Lower leg skin (tissue), 3 donors: ENCODE results near the gene PNMA8C.

Source experiments
- CTCF ChIP-seq, 3 donors: fragments of 450-650 bp; IDR thresholded peaks; one replicate each; pipeline ENCODE4 v1.5.1; 2016; ENCODE audit warnings: antibody characterized with exemption in 3 of 3, mild to moderate bottlenecking in 3 of 3, moderate library complexity in 2 of 3
- POLR2A ChIP-seq, 2 donors: fragments of 450-650 bp; IDR thresholded peaks; one replicate each; pipeline ENCODE4 v1.6.1; 2016 to 2017; ENCODE audit warnings: antibody characterized with exemption in 2 of 2, mild to moderate bottlenecking in 1 of 2, moderate library complexity in 1 of 2

DNA sequence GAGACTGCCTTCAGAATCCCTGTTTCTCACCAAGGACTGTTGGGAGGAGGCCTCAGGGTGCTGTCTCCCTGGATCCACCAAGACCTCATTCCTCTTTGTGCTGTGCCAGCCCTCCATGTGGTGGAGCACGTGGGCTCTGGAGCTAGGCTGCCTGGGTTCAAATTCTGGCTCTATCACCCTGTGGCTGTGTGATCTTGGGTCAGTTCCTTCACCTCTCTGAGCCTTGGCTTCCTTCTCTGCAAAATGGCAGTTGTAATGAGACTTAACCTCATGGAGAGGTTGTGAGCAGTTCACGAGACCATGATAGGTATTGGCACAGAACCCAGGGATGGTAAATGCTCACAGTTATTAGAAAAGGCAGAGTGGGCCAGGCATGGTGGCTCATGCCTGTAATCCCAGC, 6.4 kb downstream of the PNMA8C start:
- TF ChIP-seq CTCF (IDR thresholded peaks at IDR 0.05) (no peak), POLR2A (IDR thresholded peaks at IDR 0.05) (no peak)
